Measurements from ENCODE around the gene TGM1.
"Not testable (repeated sequence)": the region's sequence is repeated elsewhere in the genome, so short reads cannot be mapped to it uniquely, and the experiment has no call there.

TGM1 gene

GRCh38 chr14:24254630-24255392 is 8.2 kb downstream of the TGM1 start:
- no peak for DNase-seq (ENCODE audit: low read depth)

GRCh38 chr14:24253936-24254335 is 9.0 kb downstream of the TGM1 start:
- DNase-seq (ENCODE audit: low read depth): no peak

- no peak for DNase-seq (ENCODE audit: low read depth)
Observed at GRCh38 chr14:24252289-24253124, 10.5 kb downstream of the TGM1 start.

GRCh38 chr14:24251880-24252288 is 11.1 kb downstream of the TGM1 start:
- DNase-seq (ENCODE audit: low read depth): no peak

GRCh38 chr14:24250354-24250753 is 12.6 kb downstream of the TGM1 start:
- DNase-seq (ENCODE audit: low read depth): no peak

- DNase-seq (ENCODE audit: low read depth): no peak
Observed at GRCh38 chr14:24249230-24250021, 13.6 kb downstream of the TGM1 start.

- DNase-seq (ENCODE audit: low read depth): no peak
Observed at GRCh38 chr14:24247422-24247821, 15.6 kb downstream of the TGM1 start.

- no peak for DNase-seq (ENCODE audit: low read depth)
Observed at GRCh38 chr14:24246765-24247212, 16.2 kb downstream of the TGM1 start.

GRCh38 chr14:24245350-24245749 is 17.6 kb downstream of the TGM1 start:
- not testable (repeated sequence) for DNase-seq (ENCODE audit: low read depth)

- no peak for DNase-seq (ENCODE audit: low read depth)
Observed at GRCh38 chr14:24243336-24243836, 19.6 kb downstream of the TGM1 start.

- peak; percentile 84 for DNase-seq (ENCODE audit: low read depth)
Observed at GRCh38 chr14:24241829-24242443, 21.0 kb downstream of the TGM1 start.

- DNase-seq (ENCODE audit: low read depth): no peak
Observed at GRCh38 chr14:24240110-24240918, 22.7 kb downstream of the TGM1 start.

GRCh38 chr14:24238527-24239037 is 24.4 kb downstream of the TGM1 start:
- no peak for DNase-seq (ENCODE audit: low read depth)

GRCh38 chr14:24238123-24238522 is 24.9 kb downstream of the TGM1 start:
- DNase-seq (ENCODE audit: low read depth): no peak

GRCh38 chr14:24237463-24237955 is 25.5 kb downstream of the TGM1 start:
- DNase-seq (ENCODE audit: low read depth): no peak

- no peak for DNase-seq (ENCODE audit: low read depth)
Observed at GRCh38 chr14:24236689-24237462, 26.1 kb downstream of the TGM1 start.

- DNase-seq (ENCODE audit: low read depth): no peak
Observed at GRCh38 chr14:24235804-24236688, 26.9 kb downstream of the TGM1 start.
